Measurements from ENCODE around the gene KCNIP2.

DNA sequence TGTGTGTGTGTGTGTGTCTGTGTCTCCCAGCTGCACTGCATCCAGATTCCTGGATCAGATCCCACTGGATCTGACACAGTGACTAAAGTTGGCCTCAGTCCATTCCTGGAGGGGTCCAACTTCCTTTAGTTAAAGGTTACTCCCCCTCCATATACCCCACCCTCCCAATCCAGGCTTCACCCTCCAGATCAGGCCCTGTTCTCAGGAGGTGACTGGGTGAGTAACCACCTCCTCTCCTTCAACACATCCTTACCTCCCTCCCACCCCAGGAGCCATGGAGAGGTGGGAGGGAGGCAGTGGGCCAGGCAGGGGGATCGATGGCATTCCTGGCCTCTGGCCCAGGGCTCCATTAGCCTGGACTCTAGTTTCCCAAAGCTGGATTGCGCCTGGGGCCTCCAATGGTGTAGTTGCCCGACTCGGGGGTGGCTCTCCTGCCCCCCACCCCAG is 11.3 kb downstream of the KCNIP2 start:
- TF ChIP-seq, protein P1, sequence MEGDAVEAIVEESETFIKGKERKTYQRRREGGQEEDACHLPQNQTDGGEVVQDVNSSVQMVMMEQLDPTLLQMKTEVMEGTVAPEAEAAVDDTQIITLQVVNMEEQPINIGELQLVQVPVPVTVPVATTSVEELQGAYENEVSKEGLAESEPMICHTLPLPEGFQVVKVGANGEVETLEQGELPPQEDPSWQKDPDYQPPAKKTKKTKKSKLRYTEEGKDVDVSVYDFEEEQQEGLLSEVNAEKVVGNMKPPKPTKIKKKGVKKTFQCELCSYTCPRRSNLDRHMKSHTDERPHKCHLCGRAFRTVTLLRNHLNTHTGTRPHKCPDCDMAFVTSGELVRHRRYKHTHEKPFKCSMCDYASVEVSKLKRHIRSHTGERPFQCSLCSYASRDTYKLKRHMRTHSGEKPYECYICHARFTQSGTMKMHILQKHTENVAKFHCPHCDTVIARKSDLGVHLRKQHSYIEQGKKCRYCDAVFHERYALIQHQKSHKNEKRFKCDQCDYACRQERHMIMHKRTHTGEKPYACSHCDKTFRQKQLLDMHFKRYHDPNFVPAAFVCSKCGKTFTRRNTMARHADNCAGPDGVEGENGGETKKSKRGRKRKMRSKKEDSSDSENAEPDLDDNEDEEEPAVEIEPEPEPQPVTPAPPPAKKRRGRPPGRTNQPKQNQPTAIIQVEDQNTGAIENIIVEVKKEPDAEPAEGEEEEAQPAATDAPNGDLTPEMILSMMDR (IDR thresholded peaks at IDR 0.05), result no peak
- no peak for TF ChIP-seq POLR2A (IDR thresholded peaks at IDR 0.05)
